ENCODE results near the gene ATAD3A. TPM values are rescaled to one million over a fixed set of nuclear protein-coding genes. Genes with fewer than 3 reads are reported as not detected.

The ATAD3A gene
- total RNA-seq, 2 experiments from 2014 or later: 45.7 to 46.7 TPM

GRCh38 chr1:1539310-1540089, 27.5 kb downstream of the ATAD3A start:
- no peak for DNase-seq
- H3K27ac Mint-ChIP-seq: no peak overlapping the region
- H3K36me3 Mint-ChIP-seq: no peaks in the 10 kb centered on the region
- H3K27me3 Mint-ChIP-seq: no peaks in the 10 kb centered on the region
- ChIA-PET CTCF (no interaction called here), POLR2A (no interaction called here)
- intact Hi-C loops (cut with micrococcal nuclease): no loop called here
- H3K4me3 Mint-ChIP-seq: peak overlapping the region; percentile 57
- no peaks in the 10 kb centered on the region for H3K4me1 Mint-ChIP-seq (ENCODE audit: low read depth)
- H3K9me3 Mint-ChIP-seq: no peaks in the 10 kb centered on the region

DNA sequence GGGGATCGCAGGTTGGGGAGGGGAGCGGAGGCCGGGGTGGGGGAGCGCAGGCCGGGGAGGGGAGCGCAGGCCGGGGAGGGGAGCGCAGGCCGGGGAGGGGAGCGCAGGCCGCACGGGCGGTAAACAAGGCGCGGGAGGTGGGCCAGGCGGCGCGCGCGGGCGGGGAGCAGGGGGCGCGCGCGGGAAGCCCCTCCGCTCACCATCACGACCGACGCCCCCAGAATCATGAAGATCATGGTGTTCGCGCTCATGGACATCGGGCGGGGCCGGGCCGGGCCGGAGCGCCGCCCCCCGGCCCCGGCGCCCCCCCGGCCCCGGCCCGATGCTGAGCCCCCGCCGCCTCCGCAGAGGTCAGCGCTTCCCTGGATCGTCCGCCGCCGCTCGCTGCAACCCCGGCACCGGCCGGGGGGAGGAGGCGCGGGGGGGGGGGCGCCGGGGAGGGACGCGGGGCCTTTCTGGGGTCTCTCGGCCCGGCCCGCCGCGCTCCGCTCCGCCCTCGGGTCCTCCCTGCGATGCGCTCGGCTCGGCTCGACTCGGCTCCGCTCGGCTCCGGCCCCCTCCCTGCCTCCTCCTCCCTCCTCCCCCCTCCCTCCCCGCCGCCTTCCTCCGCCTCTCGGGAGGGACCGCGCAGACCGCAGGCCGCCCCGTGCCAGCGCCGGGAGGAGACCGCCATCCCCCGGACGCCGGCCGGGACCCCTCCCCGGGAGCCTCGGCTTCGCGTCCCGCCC, 28.3 kb downstream of the ATAD3A start, which contains the start of gene TMEM240:
TSS of gene TMEM240 (minus strand) at position 535 of the 728 bp plus-strand sequence. CDS start at position 257, 278 bp downstream.
- no peak within 1 kb of the TSS for H3K27ac Mint-ChIP-seq
- DNase-seq: peak; percentile 67
- ChIA-PET POLR2A (no interaction called here), CTCF (no interaction called here)
- no peaks in the 10 kb centered on the region for H3K36me3 Mint-ChIP-seq
- intact Hi-C loops (cut with micrococcal nuclease): no loop called here
- no peaks in the 10 kb centered on the region for H3K27me3 Mint-ChIP-seq
- H3K9me3 Mint-ChIP-seq: no peaks in the 10 kb centered on the region
- H3K4me1 Mint-ChIP-seq (ENCODE audit: low read depth): no peaks in the 10 kb centered on the region
- H3K4me3 Mint-ChIP-seq: peak within 1 kb of the TSS; percentile 57

GRCh38 chr1:1540818-1541628, 29.1 kb downstream of the ATAD3A start:
- H3K9me3 Mint-ChIP-seq: no peaks in the 10 kb centered on the region
- H3K4me1 Mint-ChIP-seq (ENCODE audit: low read depth): no peaks in the 10 kb centered on the region
- peak overlapping the region; percentile 37 for H3K4me3 Mint-ChIP-seq
- H3K36me3 Mint-ChIP-seq: no peaks in the 10 kb centered on the region
- H3K27me3 Mint-ChIP-seq: no peaks in the 10 kb centered on the region
- CTCF ChIA-PET: no interaction called here
- no peak overlapping the region for H3K27ac Mint-ChIP-seq
- no peak for DNase-seq
- POLR2A ChIA-PET: no interaction called here
- intact Hi-C loops (cut with micrococcal nuclease): no loop called here

- no peak overlapping the region for H3K4me3 Mint-ChIP-seq
Measured at GRCh38 chr1:1541956-1542765, 30.2 kb downstream of the ATAD3A start.

DNA sequence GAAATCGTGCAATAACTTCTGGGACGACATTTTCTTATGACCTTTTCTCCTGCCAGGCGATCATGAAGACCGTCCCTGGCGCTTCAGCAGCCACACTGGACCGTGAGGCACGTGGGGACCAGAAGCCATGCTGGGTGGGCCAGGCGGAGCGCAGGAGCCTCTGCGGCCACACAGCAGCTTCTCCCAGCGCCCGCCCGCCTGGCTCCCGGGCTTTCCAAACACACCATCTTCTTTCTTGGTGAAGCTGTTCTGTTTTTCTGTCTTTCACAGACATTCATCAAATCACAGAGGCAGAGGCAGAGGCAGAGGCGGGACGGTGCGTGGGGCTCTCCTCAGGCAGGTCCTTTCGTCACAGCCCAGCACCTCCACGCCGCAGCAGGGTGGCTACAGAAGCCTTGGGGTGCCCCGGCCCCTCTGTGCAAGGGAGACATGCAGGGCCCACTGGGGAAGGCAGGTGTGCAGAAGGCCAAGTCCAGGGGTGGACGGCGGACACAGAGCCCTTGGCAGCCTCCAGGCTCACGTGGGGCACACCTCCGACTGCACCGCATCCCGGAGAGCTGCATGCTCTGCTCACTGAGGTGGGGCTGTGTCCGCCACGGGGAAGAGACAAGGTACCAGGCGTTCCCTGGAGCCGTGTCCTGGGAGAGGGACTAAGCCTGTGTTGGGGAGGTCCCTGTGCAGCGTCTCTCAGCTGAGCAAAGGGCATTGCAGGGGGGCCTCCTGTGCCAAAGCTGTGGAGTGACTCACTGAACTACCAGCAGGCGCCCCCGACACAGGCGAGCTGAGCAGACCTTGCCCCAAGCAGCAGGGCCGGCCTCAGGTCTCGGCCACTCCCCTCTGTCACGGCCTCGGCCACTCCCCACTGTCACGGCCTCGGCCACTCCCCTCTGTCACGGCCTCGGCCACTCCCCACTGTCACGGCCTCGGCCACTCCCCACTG, 31.1 kb downstream of the ATAD3A start:
- POLR2A ChIA-PET: interaction anchor here (0.7 kb wide), 1 partner anchor 10 kb away, joined by 4 read pairs; no protein-coding TSS in a partner anchor

More at GRCh38 chr1:1541956-1542765, 30.2 kb downstream of the ATAD3A start:
- Mint-ChIP-seq H3K27ac (no peak overlapping the region), H3K9me3 (no peaks in the 10 kb centered on the region), H3K36me3 (no peaks in the 10 kb centered on the region), H3K4me1 (ENCODE audit: low read depth) (no peaks in the 10 kb centered on the region), H3K27me3 (no peaks in the 10 kb centered on the region)
- no peak for DNase-seq
- ChIA-PET CTCF (no interaction called here), POLR2A (no interaction called here)
- intact Hi-C loops (cut with micrococcal nuclease): no loop called here

GRCh38 chr1:1543706-1544099, 31.7 kb downstream of the ATAD3A start:
- no peaks in the 10 kb centered on the region for H3K4me1 Mint-ChIP-seq (ENCODE audit: low read depth)
- no peak overlapping the region for H3K4me3 Mint-ChIP-seq
- H3K27ac Mint-ChIP-seq: no peak overlapping the region
- ChIA-PET POLR2A (interaction anchor here (0.7 kb wide), 1 partner anchor 9 kb away, joined by 4 read pairs; no protein-coding TSS in a partner anchor), CTCF (no interaction called here)
- no peaks in the 10 kb centered on the region for H3K9me3 Mint-ChIP-seq
- H3K36me3 Mint-ChIP-seq: peaks cover 4% of the 10 kb centered on the region
- intact Hi-C loops (cut with micrococcal nuclease): no loop called here
- DNase-seq: no peak
- no peaks in the 10 kb centered on the region for H3K27me3 Mint-ChIP-seq

More for the DNA sequence above, 31.1 kb downstream of the ATAD3A start:
- CTCF ChIA-PET: no interaction called here
- peaks cover 4% of the 10 kb centered on the region for H3K36me3 Mint-ChIP-seq
- intact Hi-C loops (cut with micrococcal nuclease): no loop called here
- no peak overlapping the region for H3K4me3 Mint-ChIP-seq
- H3K4me1 Mint-ChIP-seq (ENCODE audit: low read depth): no peaks in the 10 kb centered on the region
- DNase-seq: no peak
- H3K27ac Mint-ChIP-seq: no peak overlapping the region
- no peaks in the 10 kb centered on the region for H3K27me3 Mint-ChIP-seq
- no peaks in the 10 kb centered on the region for H3K9me3 Mint-ChIP-seq

DNA sequence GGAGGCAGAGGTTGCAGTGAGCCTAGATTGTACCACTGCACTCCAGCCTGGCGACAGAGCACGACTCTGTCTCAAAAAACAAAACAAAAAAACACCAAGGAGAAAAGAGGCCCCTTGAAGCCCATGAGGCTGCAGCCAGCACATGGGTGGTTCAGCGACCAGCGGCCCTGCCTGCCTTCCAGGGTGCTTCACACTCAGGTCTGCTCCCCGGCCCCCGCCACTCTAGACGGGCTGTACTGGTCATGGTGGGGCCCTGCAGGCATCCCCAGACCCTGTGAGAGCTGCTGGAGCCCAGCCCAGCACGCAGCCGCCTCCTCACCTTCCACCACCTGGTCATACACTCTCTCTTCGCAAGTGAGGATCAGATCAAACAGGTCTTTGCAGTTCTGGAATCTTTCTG, 32.6 kb downstream of the ATAD3A start:
- Mint-ChIP-seq H3K27me3 (no peaks in the 10 kb centered on the region), H3K9me3 (no peaks in the 10 kb centered on the region), H3K4me1 (ENCODE audit: low read depth) (no peaks in the 10 kb centered on the region), H3K36me3 (peaks cover 4% of the 10 kb centered on the region), H3K4me3 (no peak overlapping the region), H3K27ac (no peak overlapping the region)
- intact Hi-C loops (cut with micrococcal nuclease): no loop called here
- ChIA-PET CTCF (no interaction called here), POLR2A (no interaction called here)
- DNase-seq: no peak

GRCh38 chr1:1545946-1546737, 34.2 kb downstream of the ATAD3A start:
- no peaks in the 10 kb centered on the region for H3K9me3 Mint-ChIP-seq
- POLR2A ChIA-PET: no interaction called here
- intact Hi-C loops (cut with micrococcal nuclease): no loop called here
- no peaks in the 10 kb centered on the region for H3K4me1 Mint-ChIP-seq (ENCODE audit: low read depth)
- no peak overlapping the region for H3K4me3 Mint-ChIP-seq
- CTCF ChIA-PET: interaction anchor here (1.5 kb wide), 1 partner anchor 17 kb away, joined by 3 read pairs; no protein-coding TSS in a partner anchor
- H3K36me3 Mint-ChIP-seq: peaks cover 4% of the 10 kb centered on the region
- no peak for DNase-seq
- no peak overlapping the region for H3K27ac Mint-ChIP-seq
- H3K27me3 Mint-ChIP-seq: no peaks in the 10 kb centered on the region

GRCh38 chr1:1547011-1547410, 35.0 kb downstream of the ATAD3A start:
- H3K4me1 Mint-ChIP-seq (ENCODE audit: low read depth): no peaks in the 10 kb centered on the region

DNA sequence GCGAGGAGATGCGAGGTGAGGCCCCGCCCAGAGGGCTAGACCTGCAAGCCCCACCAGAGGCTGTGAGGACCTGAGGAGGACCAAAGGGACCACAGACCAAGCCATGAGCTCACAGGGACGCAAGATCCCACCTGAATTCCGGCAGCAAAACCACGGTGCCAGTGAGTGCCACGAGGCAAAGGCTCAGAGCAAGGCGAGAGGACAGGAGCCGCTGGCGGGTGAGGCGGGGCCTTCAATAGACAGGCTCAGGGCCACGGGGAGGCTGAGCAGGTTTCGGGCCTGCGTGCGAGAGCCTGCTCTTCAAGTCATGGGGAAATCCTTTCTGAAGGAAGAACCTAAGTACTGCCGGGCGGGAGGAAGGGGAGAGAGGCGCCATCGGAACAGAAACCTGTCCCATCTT, 35.5 kb downstream of the ATAD3A start:
- Mint-ChIP-seq H3K27ac (no peak overlapping the region), H3K4me3 (no peak overlapping the region), H3K27me3 (no peaks in the 10 kb centered on the region), H3K36me3 (peaks cover 4% of the 10 kb centered on the region), H3K9me3 (no peaks in the 10 kb centered on the region), H3K4me1 (ENCODE audit: low read depth) (no peaks in the 10 kb centered on the region)
- no peak for DNase-seq
- intact Hi-C loops (cut with micrococcal nuclease): no loop called here
- ChIA-PET POLR2A (no interaction called here), CTCF (interaction anchor here (1.5 kb wide), 1 partner anchor 16 kb away, joined by 3 read pairs; no protein-coding TSS in a partner anchor)

More at GRCh38 chr1:1547011-1547410, 35.0 kb downstream of the ATAD3A start:
- Mint-ChIP-seq H3K36me3 (peaks cover 4% of the 10 kb centered on the region), H3K27me3 (no peaks in the 10 kb centered on the region), H3K9me3 (no peaks in the 10 kb centered on the region), H3K27ac (no peak overlapping the region), H3K4me3 (no peak overlapping the region)
- CTCF ChIA-PET: interaction anchor here (1.5 kb wide), 1 partner anchor 16 kb away, joined by 3 read pairs; no protein-coding TSS in a partner anchor
- intact Hi-C loops (cut with micrococcal nuclease): no loop called here
- no peak for DNase-seq
- POLR2A ChIA-PET: no interaction called here

Data from activated CD4-positive, alpha-beta memory T cell treated with anti-CD3 and anti-CD28 coated beads for 36 hours (primary cell).